Measurements from ENCODE around the gene LRPPRC.

Gene LRPPRC

GRCh38 chr2:44001716-44002115 lies 5.9 kb upstream of the LRPPRC start:
- TF ChIP-seq ZFX (IDR thresholded peaks at IDR 0.05), result no peak
- TF ChIP-seq CTCF (conservative IDR thresholded peaks at IDR 0.05), result no peak
- H3K27ac ChIP-seq, result no peak overlapping the region

DNA sequence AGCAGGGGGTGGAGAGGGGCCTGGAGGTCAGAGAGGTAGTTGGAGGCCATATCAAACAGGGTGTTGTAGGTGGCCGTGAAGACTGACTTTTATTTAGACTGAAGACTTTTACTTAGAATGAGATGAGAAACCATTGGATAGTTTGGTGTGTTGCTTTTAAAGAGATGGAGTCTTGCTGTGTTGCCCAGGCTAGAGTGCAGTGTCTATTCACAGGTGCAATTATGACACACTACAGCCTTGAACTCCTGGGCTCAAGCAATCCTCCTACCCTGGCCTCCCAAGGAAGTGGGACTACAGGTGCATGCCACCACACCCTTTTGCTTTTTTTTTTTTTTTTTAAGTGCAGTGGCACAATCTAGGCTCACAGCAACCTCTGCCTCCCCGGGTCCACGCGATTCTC lies 2.5 kb upstream of the LRPPRC start:
- TF ChIP-seq CTCF (conservative IDR thresholded peaks at IDR 0.05) (no peak), ZFX (IDR thresholded peaks at IDR 0.05) (no peak)
- H3K27ac ChIP-seq, result no peak overlapping the region

GRCh38 chr2:43993437-43993836 lies 2.4 kb downstream of the LRPPRC start:
- H3K27ac ChIP-seq, result no peak overlapping the region
- no peak for TF ChIP-seq CTCF (conservative IDR thresholded peaks at IDR 0.05)
- TF ChIP-seq ZFX (IDR thresholded peaks at IDR 0.05), result no peak

GRCh38 chr2:43989545-43989944 lies 6.2 kb downstream of the LRPPRC start:
- no peak overlapping the region for H3K27ac ChIP-seq
- TF ChIP-seq CTCF (conservative IDR thresholded peaks at IDR 0.05), result no peak
- no peak for TF ChIP-seq ZFX (IDR thresholded peaks at IDR 0.05)

DNA sequence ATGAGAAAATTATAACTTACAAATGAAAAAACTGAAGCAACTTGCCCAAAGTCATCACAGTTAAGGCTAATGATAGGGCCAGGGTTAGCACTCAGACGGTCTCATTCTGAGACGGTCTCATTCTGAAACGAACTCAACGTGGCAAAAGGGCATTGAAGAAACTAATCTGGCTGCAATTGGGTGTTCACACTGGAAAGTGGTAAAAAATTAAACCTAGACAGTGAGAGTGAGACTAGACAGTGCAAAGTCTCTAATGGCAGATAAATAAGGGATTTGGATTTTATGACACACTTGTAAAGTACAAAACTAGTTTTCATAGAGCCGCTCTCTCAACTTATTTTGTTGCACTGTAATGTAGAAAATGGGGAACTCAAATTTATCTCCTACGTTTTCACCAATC lies 9.2 kb downstream of the LRPPRC start:
- H3K27ac ChIP-seq, result no peak overlapping the region
- TF ChIP-seq CTCF (conservative IDR thresholded peaks at IDR 0.05) (no peak), ZFX (IDR thresholded peaks at IDR 0.05) (no peak)

DNA sequence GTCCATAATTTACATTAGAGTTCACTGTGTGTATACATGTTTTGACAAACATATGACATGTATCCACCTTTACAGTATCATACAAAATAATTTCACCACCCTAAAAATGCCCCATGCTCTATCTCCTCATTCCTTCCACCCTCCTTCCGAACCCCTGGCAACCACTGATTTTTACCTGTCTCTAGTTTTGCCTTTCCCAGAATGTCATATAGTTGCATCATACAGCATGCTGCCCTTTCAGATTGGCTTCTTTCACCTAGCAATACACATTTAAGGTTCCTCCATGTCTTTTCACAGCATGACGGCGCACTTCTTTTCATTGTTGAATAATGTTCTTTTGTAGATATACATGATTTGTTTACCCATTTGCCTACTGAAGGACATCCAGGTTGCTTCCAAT lies 10.4 kb downstream of the LRPPRC start:
- TF ChIP-seq CTCF (conservative IDR thresholded peaks at IDR 0.05) (no peak), ZFX (IDR thresholded peaks at IDR 0.05) (no peak)
- no peak overlapping the region for H3K27ac ChIP-seq

DNA sequence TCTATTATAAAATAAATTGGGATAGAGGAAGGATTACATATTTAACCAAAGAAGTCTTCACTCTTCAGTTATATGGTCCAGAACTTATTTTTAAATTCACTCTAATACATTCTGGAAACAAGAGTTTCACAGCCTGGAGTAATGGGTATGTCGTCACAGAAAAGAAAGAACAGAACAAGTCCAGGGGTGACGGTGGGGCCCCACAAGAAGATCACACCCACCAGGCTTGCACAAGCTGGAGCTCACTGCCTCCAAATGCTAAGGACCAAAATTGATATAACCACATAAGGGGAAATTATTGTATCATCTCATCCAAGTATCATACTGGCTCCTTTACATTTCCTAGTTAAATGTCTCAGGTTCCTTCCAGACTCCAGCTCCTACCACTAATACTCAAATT lies 11.3 kb downstream of the LRPPRC start:
- no peak overlapping the region for H3K27ac ChIP-seq
- TF ChIP-seq CTCF (conservative IDR thresholded peaks at IDR 0.05) (no peak), ZFX (IDR thresholded peaks at IDR 0.05) (no peak)
